Fibroblast of skin of abdomen (primary cell): ENCODE results near the gene RPL32.
A peak's percentile ranks its signal among the peaks of the same experiment; 100 is the strongest.

Source experiments
- DNase-seq: peaks from one replicate; pipeline ENCODE4 v3.0.0-alpha.2; 2013

The RPL32 gene

DNA sequence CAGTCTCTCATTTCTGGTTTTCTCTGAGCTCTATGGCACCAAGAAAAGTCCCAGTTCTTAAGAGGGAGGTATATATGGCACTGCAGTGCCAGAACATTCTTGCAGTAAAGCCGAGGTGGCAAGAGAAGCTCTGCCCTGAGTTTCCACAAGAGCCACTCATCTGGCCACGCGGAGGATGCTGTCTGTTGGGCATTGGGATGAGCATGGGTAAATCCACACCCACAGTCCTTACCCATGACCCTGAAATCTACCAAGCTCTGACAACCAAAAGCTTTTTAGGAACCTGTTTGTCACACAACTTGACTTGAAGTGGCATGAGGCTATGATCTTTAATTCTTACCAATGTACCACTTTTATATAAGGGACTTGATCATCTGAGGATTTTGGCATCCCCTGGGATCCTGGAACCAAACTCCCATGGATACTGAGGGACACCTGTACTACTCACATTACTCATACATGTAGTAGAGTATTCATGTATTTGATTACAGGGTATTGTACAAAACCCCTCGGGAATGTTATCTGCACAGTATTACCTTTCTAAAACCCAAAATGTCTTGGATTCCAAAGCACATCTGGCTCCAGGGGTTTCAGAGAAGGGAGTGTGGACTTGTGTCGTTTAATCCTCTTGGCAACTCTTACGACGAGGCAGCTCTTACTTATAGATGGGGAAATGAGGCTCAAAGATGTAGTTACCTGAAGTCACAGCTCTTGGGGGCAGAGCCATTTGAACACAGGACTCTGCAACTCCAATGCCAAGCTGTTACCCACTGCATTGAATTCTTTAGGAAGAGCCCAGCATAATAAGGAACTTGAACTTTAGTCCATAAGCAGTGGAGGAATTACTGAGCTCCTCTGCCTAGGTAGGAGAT lies 8.8 kb downstream of the RPL32 start:
- DNase-seq: no peak

DNA sequence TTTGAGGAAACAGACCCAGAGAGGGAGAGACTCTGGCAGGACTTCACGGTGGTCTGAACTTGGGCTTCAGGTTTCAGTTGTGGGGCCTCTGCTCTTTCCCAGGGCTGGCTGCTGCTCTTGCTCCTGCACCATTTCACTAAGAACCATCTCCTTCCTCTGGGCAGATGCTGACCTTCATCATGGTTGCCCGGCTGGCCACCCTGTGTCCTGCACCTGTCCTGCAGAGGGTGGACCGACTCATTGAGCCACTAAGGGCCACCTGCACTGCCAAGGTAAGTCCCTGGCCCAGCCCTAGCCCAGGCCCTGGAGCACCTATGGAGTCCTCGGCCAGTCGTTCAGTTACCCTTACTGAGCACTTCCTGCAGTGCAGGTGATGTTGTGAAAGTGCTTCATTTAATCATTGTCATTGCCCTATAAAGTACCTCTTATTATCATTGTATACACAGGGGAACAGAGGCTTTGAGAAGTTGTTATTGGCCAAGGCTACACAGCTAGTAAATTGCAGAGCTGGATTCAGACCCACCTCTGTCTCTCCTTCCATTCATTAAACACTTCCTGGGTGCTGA lies 10.0 kb downstream of the RPL32 start:
- DNase-seq: no peak

GRCh38 chr3:12830785-12831156 lies 10.6 kb downstream of the RPL32 start:
- DNase-seq: no peak

DNA sequence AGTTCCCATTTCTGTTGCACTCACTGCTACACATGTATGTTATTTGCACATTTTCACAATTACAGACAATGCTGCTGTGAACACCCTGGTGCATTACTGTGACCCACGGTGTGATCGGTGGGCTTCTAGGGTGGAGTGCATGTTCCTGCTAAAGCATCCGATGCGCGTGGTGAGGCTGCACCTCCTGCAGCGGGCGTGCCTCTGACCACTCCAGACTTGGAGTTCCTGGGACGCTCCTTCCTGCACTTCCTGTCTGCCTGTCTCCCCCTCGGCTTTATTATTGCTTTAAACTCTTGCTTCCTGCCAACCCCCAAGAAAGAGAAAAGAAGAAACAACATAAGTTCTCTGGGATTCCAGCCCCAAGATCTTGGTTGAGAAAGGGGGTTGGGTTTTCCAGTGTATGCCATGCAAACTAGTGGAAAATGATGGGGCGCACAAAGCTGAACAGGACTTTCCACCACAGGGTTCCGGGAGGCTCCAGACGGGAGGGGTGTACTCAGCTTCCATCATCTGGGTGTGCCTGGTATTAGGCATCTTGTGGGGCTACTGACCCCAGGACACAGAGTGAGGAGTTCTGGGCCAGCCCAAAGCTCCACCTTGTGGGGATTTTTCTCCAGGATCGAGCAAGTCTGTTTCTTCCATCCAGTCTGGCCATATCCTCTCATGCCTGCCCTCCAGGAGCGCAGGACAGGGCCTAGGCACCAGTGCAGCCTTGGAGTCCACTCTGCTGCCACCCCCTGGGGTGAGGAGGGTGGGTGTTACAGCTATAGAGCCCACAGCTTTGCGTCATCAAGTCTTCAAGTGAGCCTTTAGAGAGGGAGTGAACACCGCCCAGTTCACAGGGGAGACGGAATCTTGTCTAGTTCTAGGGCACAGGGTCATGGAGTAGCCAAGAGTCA lies 11.2 kb downstream of the RPL32 start:
- DNase-seq: no peak

DNA sequence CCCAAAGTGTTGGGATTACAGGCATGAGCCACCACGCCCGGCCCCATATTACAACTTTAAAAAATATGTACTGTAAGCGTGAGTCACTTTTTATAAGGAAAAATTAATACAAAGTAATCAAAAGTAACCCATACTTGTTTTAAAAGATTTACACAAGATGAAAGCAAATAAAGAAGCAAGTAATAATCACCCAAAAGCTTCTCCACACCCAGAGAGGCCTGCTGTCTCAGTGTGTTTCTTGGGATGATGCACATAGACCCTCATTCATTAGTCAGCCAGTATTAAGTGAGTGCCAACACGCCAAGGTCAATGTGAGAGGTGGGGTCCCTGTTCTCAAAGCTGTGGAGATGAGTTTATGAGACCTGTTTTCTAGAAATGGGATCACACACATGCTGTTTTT lies 12.0 kb downstream of the RPL32 start:
- no peak for DNase-seq

- DNase-seq: no peak
Observed at GRCh38 chr3:12828751-12829150, 12.6 kb downstream of the RPL32 start.

- no peak for DNase-seq
Observed at GRCh38 chr3:12825156-12825555, 16.2 kb downstream of the RPL32 start.

- DNase-seq: no peak
Observed at GRCh38 chr3:12824299-12824698, 17.1 kb downstream of the RPL32 start.

DNA sequence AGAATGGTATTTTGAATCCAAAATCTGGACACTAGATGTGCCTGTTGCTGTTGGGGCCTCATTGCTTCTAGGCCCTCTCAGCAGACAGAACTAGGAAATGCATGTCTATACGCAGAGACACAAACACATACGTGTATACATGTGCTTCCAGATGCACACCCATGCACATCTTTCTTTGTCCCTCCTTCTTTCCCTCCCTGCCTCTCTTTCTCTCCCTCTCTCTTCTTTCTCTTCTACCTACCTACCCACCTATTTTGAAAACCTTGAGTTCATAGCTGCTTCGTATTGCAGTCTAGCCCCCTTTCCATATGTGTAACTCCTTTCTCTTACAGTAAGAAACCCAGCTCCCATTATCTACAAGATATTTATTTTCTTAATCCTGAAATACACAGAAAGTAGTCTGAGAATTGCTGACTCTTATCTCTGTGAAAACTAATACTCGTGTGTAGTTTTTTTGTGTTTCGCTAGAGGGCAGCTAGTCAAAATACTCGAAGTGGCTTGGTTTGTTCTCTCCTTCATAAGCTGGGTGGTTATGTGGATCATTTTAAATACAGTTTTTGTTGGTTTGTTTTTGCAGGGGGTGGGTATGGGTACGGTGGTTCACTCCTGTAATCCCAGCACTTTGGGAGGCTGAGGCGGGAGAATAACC lies 18.5 kb downstream of the RPL32 start:
- no peak for DNase-seq

DNA sequence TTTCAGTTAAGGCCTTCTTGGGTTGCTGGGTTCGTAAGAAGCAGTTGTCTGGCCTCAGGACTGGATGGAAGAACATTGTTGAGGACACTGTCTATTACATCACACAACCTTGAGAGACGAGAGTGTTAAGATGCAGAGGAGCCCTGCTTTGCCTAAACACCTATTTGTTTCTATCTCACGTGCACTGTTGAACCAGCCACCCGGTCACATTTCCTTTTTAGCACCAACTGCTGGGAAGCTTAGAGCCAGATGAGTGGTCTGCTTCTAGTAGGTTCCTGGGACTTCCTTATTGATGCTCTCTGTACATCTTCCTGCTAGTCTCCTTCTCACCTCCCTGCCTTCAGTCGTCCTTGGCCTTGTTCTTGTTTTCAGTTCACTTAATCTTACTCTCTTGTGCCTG lies 22.6 kb downstream of the RPL32 start:
- DNase-seq: no peak

- DNase-seq: no peak
Observed at GRCh38 chr3:12818273-12818672, 23.1 kb downstream of the RPL32 start.

DNA sequence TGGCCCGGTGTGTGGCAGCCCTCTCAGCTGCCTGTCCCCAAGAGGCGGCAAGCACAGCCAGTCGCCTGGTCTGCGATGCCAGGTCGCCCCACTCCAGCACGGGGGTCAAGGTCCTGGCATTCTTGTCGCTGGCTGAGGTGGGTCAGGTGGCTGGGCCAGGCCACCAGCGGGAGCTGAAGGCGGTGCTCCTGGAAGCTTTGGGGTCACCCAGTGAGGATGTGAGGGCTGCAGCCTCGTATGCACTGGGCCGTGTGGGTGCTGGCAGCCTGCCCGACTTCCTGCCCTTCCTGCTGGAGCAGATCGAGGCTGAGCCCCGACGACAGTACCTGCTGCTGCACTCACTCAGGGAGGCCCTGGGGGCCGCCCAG lies 24.0 kb downstream of the RPL32 start:
- no peak for DNase-seq

DNA sequence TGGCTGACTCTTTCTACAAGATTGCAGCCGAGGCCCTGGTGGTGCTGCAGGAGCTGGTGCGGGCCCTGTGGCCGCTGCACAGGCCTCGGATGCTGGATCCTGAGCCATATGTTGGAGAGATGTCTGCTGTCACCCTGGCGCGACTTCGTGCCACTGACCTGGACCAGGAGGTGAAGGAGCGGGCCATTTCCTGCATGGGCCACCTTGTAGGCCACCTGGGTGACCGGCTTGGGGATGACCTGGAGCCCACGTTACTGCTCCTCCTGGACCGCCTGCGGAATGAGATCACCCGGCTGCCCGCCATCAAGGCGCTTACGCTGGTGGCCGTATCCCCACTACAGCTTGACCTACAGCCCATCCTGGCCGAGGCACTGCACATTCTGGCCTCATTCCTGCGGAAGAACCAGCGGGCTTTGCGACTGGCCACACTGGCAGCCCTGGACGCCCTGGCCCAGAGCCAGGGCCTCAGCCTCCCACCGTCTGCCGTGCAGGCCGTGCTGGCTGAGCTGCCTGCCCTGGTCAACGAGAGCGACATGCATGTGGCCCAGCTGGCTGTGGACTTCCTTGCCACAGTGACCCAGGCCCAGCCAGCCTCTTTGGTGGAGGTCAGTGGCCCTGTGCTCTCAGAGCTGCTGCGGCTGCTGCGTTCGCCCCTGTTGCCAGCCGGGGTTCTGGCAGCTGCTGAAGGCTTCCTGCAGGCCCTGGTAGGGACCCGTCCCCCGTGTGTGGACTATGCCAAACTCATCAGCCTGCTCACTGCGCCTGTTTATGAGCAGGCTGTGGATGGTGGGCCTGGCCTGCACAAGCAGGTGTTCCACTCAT lies 24.6 kb downstream of the RPL32 start:
- DNase-seq: no peak

GRCh38 chr3:12815719-12816118 lies 25.6 kb downstream of the RPL32 start:
- DNase-seq: no peak

- no peak for DNase-seq
Observed at GRCh38 chr3:12815078-12815477, 26.3 kb downstream of the RPL32 start.

GRCh38 chr3:12813967-12814366 lies 27.4 kb downstream of the RPL32 start:
- no peak for DNase-seq

GRCh38 chr3:12812812-12813211 lies 28.6 kb downstream of the RPL32 start:
- no peak for DNase-seq

DNA sequence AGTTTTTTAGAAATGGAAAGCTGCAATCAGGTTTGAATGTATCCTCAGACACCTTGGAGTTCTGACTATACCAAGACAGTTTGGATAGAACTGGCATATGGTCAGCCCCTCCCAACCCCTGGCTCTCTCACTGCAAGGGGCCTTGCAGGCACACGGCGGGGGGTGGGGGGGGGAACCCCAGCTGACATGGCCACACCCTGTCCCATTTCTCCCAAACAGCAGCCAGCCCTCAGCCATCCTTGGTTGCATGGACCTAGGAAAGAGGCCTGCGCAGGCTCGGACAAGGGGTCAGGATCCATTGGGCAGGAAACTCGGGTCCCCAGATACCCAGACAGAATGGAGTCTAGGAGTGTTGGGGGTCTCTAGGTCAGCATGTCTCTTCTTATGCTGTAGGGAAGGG lies 30.4 kb downstream of the RPL32 start:
- DNase-seq: no peak

- DNase-seq: peak; percentile 91
Observed at GRCh38 chr3:12810013-12810780, 31.2 kb downstream of the RPL32 start.

DNA sequence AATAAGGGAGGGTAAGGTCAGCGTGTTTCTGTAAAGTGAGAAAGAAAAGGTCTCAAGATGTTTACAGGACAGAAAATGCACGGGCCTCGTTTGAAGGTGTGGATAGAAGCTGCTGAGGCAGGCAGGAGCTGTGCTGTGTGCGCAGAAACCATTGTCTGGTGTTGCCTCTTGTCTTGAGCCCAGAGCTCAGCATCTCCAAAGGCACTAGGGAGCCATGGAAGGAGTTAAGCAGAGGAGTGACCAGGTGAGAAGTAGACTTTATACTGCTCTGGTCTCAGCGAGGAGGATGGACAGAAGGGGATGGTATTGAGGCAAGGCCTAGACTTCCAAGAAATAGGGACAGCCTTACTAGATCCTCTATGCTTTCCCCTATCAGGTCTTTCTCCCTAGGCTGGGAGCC lies 31.9 kb downstream of the RPL32 start:
- no peak for DNase-seq

GRCh38 chr3:12809001-12809400 lies 32.4 kb downstream of the RPL32 start:
- no peak for DNase-seq
